ENCODE results near the gene IL1RAP.

Gene IL1RAP

DNA sequence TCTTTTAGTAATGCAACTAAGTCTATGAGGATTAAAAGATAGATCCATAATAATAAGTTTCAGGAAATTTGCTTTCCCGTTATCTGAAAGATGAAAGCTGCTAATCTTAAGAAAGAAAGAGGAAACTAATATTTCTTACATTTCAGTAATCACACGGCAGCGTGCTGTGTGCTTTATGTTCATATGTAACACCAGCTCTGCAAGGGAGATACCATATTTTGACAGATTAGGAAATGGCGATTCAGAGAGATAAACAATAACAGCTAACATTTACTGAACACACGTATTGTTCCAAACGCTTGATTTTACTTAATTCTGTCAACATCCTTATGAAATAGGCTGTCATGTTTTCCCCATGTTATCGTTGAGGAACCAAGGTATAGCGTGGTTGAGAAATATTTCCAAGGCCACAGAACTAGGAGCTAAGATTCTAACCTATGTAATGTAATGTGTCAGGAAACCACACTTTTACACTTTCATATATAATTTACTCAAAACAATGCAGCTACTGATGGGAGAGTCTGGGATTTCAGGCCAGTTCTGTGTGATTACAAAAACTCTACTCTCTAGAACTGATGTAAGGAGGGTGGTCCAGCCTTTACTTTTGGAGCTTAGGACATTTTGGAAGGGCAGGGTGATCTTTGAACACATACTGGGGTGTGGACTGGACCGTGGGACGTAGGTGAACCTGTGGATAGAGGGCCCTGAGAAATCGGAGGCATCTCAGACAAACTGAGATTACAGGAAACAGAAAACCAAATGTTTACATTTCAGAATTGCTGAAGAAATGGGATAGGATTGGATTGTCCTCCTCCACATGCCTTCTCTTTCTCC, 100.6 kb downstream of the IL1RAP start:
- DNase-seq (ENCODE audit: low spot score), result no peak

DNA sequence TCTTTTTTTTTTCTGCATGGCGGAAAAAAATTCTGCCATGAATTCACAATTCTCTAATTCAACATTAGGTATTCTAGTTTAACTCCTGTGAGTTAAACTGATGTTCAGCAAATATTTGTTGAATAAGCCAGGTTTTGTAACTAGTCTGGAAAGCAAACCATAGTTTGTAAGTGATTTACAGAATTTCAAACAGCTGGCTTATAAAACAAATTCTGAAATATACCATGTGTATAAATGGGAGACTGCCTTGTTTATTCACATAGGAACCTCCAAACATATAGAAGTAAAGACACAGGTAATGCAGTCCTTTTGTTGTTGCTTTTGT, 101.1 kb downstream of the IL1RAP start:
- no peak for DNase-seq (ENCODE audit: low spot score)

DNA sequence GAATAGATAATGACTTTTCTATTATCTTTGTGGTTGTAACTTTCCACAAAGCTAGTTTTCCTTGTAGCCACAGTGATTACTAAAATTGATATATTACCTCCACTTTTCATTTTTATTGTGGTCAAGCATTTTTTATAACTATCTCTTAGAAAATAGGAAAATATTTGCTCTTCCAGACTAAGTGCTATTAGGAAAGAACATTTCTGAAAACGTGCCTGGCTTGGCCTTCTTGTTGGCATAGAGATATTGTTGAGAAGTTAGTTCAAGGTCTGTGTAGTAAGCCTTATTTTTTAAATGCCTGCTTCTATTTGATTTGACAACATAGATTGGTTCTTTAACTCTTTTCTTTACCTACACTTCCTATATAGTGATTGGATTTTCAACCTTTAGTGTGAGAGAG, 101.7 kb downstream of the IL1RAP start:
- no peak for DNase-seq (ENCODE audit: low spot score)

DNA sequence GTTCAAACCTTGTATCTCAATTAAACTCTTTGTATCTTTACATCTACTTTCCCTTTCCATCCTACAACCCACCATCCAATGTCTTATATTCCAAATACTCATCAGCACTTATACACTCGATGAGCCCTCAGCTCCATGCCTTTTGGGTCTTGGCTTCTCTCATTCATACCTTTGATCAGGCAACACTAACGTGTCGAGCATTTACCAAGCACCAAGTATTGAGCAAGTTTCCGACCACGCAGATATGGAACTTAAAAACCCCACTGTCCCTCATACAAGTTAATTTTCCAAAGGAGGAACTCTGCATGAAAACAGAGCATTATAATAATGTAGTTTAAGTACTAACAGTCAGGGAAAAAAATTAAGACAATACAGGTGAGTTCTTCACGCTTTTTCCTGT, 102.8 kb downstream of the IL1RAP start:
- no peak for DNase-seq (ENCODE audit: low spot score)

DNA sequence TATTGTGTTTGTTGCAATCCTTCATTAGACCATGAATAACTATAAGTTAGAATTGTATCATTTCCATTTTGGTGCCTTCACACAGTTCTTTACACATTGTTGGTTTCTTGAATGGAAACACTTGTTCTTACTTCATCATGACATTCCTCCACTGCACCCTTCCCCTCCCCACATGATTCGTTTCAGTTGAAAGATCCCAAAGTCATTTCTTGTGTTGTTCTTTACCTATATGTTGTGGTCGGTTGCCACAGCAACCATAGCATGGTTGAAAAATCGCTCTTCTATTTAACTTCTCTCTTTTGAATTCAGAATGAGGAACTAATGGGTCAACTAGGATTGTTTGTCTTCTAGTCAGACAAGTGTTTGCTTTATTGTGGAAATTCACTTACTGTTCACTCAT, 103.3 kb downstream of the IL1RAP start:
- peak; percentile 7 for DNase-seq (ENCODE audit: low spot score)

DNA sequence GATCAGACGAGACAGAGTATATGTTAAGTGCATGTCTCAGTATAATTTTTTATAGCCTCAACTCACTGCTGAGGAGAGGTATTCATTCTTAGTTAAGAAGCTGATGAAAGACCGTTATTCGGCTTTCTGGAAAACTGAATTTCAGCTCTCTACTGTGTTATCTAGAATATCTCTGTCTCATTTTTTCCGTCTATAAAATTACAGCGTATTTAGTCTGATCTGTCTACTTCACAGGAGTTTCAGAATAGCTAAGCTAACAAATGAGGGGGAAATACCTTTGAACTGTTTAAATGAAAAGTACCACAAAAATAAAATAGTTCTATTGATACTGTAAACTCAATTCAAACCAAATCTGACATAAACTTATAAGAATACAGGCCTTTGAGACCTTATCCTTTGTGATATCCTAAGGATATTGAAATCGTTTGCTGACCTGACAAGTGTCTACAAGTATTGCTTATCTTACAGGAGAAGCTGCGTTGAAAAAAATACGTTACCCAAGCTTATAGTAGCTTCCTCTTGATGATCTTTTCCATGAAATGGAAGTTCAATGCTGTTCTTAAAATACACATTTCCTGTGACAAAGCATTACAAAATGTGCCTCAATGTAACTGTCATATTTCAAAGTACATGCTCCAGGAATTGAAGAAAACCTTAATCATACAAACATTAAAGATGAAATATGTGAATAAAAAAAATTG, 104.6 kb downstream of the IL1RAP start:
- DNase-seq (ENCODE audit: low spot score), result no peak

DNA sequence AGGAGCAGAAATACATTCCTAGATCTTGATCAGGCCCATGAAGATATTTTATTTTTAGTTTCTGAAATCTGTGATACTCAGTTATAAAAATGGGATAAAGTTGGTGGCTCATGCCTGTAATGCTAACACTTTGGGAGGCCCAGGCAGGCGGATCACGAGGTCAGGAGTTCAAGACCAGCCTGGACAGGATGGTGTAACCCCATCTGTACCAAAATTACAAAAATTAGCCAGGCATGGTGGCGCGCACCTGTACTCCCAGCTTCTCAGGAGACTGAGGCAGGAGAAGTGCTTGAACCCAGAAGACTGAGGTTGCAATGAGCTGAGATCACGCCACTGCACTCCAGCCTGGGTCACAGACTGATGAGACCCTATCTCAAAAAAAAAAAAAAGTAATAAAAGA, 105.5 kb downstream of the IL1RAP start:
- DNase-seq (ENCODE audit: low spot score), result no peak

DNA sequence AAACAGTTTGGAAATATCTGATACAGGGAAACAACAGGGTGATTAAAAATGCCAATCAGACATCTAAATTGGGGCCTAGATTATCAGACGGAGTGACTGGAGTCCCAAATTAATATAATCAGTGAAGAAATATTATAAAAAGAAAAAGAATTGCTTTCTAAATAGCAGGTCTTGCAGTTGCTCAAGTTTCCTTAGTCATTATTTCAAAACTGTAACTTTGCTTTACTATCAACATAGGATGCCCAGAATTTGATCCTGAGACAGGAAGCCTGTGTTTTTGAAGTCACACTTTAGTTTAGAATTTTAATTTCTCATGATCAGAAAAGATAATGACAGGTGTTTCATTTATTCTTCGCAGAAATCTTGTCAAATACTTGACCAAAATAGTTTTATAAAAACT, 105.9 kb downstream of the IL1RAP start:
- DNase-seq (ENCODE audit: low spot score), result no peak

DNA sequence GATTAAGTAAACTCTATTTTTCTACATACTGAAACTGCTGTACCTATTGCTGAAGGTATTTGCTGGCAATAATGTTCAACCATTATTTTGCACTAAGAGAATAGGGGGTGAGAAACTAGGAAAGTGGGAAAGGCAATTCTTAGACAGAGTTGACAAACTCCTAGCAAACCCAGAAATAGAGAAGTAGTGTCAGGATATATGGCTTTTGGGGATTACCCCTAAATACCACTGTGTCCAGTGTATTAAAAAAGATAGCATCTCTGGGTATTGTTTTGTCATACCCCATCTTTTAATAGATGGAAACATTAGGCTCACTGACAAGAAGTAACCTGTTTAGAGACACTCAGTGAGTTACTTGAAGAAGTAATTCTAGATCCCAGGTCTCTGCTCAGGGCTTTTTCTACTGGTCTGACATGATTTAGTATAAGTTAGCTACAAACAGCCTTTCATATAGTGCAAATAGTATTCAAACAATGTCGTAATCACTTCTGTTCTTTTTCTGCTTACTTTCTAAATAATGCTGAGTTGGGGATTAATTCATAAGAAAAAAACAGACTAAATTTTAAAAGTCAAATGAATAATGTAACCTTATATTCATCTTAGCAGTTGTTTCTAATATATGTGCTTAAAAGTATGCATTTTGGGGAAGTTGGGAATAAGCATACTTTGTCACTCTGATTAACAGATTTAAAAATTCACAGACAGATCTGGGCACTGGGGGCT, 107.2 kb downstream of the IL1RAP start:
- no peak for DNase-seq (ENCODE audit: low spot score)

DNA sequence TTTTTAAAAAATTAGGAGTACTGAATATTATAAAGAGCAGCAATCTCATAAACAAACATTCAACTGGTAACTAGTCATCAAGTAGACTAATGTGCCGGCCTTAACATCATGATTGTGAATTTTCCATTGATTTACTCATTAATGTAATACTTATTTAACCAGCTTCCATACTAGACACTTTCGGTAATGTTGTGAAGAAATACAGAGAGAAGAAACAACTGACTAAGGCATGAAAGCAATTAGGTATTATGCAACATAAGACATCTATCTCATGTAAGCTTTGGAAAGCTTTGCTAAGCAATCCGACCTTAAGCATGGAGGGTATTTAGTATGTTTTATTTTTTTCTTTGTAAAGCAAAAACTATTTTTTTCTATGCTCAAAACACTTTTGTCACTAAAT, 108.0 kb downstream of the IL1RAP start:
- no peak for DNase-seq (ENCODE audit: low spot score)

DNA sequence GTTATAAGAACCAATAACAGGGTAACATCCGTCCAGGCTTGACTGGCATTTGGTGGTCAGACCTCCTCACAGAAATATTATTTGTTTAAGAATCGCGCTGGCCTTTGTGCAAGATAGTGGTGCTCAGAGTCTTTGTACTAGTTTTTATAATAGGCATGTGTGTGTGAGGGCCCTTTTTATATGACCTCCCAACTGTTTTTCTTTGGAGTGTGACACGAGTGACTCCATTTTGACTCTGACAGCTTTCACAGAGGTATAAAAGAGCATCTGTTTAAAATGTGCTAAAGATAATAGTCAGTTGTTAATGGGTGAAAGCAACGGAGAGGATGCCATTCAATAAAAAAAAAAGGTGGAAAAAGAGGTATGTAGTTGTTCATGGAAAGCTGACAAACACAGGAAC, 110.4 kb downstream of the IL1RAP start:
- no peak for DNase-seq (ENCODE audit: low spot score)

DNA sequence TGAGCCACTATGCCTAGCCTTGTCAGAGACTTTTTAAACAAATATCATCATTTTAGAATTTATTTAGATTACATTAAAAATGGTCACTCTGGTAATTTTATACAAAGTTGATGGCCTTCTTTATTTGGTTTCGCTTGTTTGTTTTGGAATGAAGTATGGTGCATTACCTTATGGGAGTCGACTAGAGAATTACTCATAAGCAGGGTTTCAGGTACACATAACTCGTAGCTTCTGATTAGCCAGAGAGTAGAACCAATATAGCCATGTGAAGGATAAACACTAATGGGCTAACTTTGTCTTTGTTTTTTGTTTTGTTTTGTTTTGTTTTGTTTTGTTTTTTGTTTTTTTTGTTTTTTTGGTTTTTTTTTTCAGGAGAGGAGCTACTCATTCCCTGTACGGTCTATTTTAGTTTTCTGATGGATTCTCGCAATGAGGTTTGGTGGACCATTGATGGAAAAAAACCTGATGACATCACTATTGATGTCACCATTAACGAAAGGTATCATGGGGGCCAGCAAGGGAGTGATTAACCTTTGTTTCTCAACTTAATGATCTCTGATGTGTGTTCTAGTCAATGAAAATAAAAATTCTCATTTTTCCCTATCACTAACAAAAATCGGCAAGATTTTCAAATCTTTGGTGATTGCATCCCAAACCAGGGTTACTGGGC, 113.2 kb downstream of the IL1RAP start:
- DNase-seq (ENCODE audit: low spot score), result no peak

DNA sequence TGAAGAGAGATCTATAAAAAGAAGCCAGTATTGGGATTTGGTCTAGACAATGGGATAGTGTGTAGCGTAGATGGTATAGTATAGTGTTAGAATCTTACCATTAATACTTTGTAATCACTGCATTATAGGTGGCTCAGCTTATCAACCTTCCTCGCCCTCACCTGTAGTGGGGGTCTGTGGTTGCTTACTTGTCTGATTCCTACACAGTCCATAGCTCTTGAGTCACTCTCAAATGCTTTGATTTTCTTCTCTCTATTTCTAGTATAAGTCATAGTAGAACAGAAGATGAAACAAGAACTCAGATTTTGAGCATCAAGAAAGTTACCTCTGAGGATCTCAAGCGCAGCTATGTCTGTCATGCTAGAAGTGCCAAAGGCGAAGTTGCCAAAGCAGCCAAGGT, 115.2 kb downstream of the IL1RAP start:
- no peak for DNase-seq (ENCODE audit: low spot score)

DNA sequence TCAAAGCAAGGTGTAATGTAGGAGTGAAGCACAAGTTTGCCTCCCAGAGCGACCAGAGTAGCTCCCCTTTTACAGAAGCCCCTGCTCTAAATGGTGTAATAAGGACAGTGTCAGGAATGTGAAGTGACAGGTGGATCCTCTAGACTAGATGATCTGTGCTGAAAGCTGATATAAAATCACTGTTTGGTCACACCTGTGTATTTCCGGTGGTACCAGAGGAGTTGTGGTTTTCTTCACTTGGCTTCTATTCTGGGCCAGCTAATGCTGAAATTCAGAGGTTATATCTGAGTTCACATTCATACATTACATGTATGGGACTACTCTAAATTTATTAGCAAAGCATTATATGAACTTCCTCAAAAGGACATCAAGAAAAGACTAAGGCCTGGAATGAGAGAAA, 117.4 kb downstream of the IL1RAP start:
- no peak for DNase-seq (ENCODE audit: low spot score)

DNA sequence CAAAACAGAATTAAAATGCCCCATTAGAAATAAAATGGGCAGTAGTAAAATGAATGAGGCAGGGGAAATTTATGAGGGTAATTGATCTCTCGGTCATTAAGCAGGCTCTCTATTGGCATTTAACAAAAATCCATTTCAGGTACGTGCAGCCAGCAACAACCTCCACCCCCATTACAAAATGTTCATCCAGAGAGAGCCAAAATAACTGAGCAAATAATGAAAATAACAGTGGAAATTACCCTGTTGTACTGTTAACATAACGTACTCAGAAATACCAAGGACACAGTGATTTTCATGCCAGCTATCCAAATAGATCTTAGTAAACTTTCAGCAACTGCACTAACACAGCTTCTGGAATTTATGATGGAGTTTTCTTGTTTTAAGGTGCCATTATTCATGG, 127.7 kb downstream of the IL1RAP start:
- no peak for DNase-seq (ENCODE audit: low spot score)

DNA sequence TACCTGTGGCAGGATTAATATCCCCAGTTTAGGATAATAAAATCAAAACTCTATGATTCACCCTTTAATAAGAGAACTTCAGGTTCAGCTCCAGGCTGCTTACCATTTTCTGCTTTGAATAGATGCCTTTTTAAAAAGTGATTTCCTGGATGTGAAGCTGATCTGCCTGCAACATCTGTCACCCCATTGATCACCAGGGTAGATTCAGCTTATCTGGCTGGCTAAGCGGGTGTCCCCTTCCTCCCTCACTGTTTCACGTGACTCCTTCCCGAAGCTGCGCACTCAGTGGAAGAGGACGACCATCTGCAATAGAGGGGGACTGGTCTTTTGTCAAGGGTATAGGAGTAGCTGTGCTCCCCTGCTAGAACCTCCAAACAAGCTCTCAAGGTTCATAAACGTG, 128.1 kb downstream of the IL1RAP start:
- no peak for DNase-seq (ENCODE audit: low spot score)

DNA sequence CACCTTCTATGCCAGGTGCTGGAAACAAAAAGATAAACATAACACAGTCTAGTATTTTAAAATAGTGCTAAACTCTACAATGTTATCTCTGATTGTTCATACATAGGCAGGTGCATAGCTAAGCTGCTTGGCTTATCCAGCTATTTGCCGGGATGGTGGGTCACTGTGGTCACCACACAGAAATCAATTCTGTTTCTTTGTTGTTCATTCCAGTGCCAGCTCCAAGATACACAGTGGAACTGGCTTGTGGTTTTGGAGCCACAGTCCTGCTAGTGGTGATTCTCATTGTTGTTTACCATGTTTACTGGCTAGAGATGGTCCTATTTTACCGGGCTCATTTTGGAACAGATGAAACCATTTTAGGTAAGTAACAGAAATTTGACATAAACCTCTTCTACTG, 130.2 kb downstream of the IL1RAP start:
- DNase-seq (ENCODE audit: low spot score), result no peak

DNA sequence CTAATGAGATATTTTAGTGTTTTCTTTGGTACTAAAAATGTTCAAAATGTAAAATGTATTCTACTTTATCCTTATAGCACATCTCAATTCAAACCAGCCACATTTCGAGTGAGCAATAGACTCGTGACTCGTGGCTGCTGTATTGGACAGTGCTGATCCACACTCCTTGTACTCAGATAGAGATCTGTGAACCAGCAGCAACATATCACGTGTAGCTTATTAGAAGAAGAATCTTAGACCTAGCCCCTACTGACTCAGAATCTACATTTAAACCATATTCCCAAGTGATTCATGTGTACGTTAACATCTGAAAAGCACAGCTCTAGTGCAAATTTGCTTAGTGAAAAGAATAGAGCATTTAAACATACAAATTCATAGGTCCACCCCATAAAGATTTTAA, 130.9 kb downstream of the IL1RAP start:
- DNase-seq (ENCODE audit: low spot score), result no peak

DNA sequence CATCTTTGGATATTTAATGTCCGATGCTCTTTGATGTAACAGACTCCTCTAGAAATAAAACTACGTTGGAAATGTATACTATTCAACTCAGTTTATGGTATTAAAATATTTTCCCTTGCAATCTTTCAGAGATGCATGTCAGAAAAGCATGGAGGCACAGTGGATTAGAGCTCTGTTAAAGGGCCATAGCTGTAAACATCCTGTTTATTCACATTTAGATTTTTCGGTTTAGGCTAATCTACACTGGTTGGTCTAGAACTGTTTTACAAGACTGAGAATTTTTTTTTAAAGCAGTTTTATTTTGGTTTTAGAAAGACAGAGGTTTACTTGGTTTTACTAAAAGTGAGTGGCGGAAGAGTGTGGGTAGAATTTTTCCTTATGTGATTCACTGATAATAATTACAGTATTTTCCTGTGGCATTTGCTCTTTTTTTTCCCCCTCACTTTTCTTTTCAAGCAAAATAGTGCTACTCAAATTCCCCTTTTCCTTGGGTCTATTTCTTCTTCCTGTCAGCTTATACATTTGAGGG, 132.1 kb downstream of the IL1RAP start:
- DNase-seq (ENCODE audit: low spot score), result no peak

DNA sequence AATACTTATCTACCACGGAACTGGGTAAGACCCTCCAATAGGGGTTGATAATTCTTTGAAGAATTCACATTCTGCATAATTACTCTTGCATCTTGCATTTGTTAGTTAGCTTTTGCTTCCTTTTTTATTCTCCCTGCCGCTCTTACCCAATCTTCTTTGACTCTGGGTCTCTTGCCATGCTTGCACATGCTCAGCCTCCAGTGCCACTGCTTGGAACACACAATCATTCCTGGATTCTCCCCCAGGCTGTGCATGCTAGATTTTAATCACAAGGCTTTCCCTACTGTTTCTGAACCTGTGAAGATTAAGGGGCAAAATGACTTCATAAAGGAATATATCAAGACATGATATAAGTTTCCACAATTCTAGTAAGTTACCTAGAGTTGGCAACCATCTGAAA, 133.1 kb downstream of the IL1RAP start:
- no peak for DNase-seq (ENCODE audit: low spot score)

DNA sequence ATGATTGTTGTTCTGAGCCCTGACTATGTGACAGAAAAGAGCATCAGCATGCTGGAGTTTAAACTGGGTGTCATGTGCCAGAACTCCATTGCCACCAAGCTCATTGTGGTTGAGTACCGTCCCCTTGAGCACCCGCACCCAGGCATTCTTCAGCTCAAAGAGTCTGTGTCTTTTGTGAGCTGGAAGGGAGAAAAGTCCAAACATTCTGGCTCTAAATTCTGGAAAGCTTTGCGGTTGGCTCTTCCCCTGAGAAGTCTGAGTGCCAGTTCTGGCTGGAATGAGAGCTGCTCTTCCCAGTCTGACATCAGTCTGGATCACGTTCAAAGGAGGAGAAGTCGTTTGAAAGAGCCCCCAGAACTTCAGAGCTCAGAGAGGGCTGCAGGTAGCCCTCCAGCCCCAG, 142.0 kb downstream of the IL1RAP start:
- DNase-seq (ENCODE audit: low spot score), result no peak

DNA sequence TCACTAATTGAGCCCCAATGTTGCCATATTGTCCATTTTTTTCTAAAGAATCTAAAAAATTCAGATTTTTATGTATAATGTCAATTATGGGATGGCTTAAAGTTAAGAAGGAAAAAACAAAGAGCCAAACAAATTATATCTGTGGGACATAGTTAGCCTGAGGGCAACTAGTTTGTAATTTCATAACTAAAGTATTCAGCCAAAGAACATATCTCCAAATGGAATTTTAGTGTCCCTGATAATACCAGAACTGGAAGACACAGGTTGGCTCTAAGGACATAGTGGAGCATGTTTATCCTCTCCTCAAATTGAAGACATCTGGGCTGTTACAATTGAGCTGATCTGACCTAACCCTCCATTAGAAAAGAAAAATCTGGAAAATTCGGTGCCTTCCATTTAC, 144.2 kb downstream of the IL1RAP start:
- no peak for DNase-seq (ENCODE audit: low spot score)
